H1 (cell line): ENCODE measurements around the gene BRD8.

Experiments used
- CEBPB ChIP-seq: IDR thresholded peaks from 2 replicates; pipeline ENCODE4 v1.6.1; 2012; ENCODE audit warnings: low read depth, low read length
- CTCF ChIP-seq, 3 experiments: IDR thresholded peaks; 1 replicate in 2 of 3; 2 replicates in 1 of 3; pipeline versions ENCODE4 v1.5.1 to v1.6.1; 2011; ENCODE audit warnings: low read length in 3 of 3, mild to moderate bottlenecking in 3 of 3, inconsistent platforms in 2 of 3, low read depth in 1 of 3, moderate library complexity in 1 of 3; ENCODE audit not compliant: insufficient read depth in 1 of 3; ENCODE audit errors: control extremely low read depth in 1 of 3
- EP300 ChIP-seq, 2 experiments: IDR thresholded peaks; 1 replicate in 1 of 2; 2 replicates in 1 of 2; pipeline ENCODE4 v1.6.1; 2011 to 2012; ENCODE audit warnings: low read depth in 2 of 2, low read length in 2 of 2, mild to moderate bottlenecking in 2 of 2, borderline replicate concordance in 1 of 2, inconsistent platforms in 1 of 2, moderate library complexity in 1 of 2
- EZH2 ChIP-seq: fragments of 200-600 bp; sonication (generic); IDR thresholded peaks from 2 replicates; pipeline ENCODE4 v1.7.1; 2012; ENCODE audit warnings: low read depth, mild to moderate bottlenecking, moderate library complexity, low read length, inconsistent platforms; ENCODE audit not compliant: severe bottlenecking
- GABPA ChIP-seq: IDR thresholded peaks from 2 replicates; pipeline ENCODE4 v1.6.1; 2011; ENCODE audit warnings: mild to moderate bottlenecking, low read length, moderate library complexity, borderline replicate concordance; ENCODE audit not compliant: insufficient read depth
- RBBP5 ChIP-seq: IDR thresholded peaks from 2 replicates; pipeline ENCODE4 v1.7.1; 2012; ENCODE audit warnings: low read depth, mild to moderate bottlenecking, inconsistent platforms, low read length, moderate library complexity, borderline replicate concordance
- RFX5 ChIP-seq: IDR thresholded peaks from 2 replicates; pipeline ENCODE4 v1.6.1; 2011; ENCODE audit warnings: low read depth, low read length, improper control_type of control experiment, borderline replicate concordance
- TAF1 ChIP-seq: IDR thresholded peaks from 2 replicates; pipeline ENCODE4 v1.6.1; 2011; ENCODE audit warnings: mild to moderate bottlenecking, low read depth, low read length

GRCh38 chr5:138105709-138106108, 72.7 kb downstream of the BRD8 start:
- TF ChIP-seq CTCF (IDR thresholded peaks at IDR 0.05; ENCODE audit: control extremely low read depth in 1 of 3, insufficient read depth in 1 of 3, low read depth in 1 of 3, low read length in 3 of 3) (no peak), RBBP5 (no peak), TAF1 (no peak), RFX5 (no peak), EP300 (IDR thresholded peaks at IDR 0.05; ENCODE audit: borderline replicate concordance in 1 of 2, low read depth in 2 of 2, low read length in 2 of 2) (no peak), GABPA (no peak), EZH2 (no peak), CEBPB (no peak)
